ENCODE measurements around the gene ZC3H18.

The ZC3H18 gene

DNA sequence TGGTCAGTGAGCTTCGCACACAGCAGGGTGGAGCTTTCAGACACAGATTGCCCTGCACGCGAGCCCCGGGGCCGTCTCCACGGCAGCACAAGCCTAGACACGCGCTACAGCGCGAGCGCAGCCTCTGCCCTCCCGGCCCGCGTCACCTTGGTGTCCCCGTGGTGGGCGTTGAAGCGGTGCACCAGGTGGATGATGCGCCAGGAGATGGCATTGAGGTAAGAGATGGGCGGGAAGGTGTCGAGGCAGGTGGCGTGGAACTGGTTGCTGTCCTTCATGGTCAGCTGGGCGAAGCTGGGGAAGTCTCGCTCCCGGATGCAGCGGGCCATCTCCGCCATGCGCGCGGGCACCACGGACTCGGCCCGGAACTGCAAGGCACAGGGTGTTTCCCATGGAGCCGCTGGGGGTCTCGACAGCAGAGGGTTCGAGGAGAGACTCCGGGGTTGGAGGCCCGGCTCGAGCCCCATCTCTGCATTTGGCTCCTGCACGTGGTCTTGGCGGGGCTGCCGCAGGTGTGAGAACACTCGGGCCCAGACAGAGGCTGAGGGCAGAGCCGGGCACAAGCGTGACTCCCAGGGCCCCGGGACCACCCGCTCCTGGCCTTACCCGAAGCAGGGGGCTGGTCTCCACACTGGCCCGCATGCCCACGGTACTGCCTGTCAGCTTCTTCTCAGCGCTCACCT is 85.0 kb downstream of the ZC3H18 start:
- Histone ChIP-seq H4K20me1 (ENCODE audit: control insufficient read depth, insufficient read depth, low read depth, low read length) (peaks cover under 1% of the 10 kb centered on the region; the same call in 1 of the 2 replicates), H3K4me3 (ENCODE audit: low read length) (no peak overlapping the region), H3K4me2 (ENCODE audit: low read length) (no peak overlapping the region), H3F3A (ENCODE audit: control insufficient read depth, insufficient read depth) (no peaks in the 10 kb centered on the region), H3K4me1 (ENCODE audit: control insufficient read depth, low read length) (peaks cover 24% of the 10 kb centered on the region), H3K36me3 (ENCODE audit: control insufficient read depth, low read length) (peaks cover 90% of the 10 kb centered on the region), H3K27me3 (ENCODE audit: control insufficient read depth, low read length) (no peaks in the 10 kb centered on the region), H3K9me2 (replicated peaks; ENCODE audit: control insufficient read depth, low read length) (no peaks in the 10 kb centered on the region), H3K79me2 (ENCODE audit: control insufficient read depth, low read length) (peaks cover 53% of the 10 kb centered on the region), H3K27ac (ENCODE audit: low read depth, low read length) (no peak overlapping the region), H3K9me3 (ENCODE audit: control insufficient read depth, insufficient read depth, low read length) (no peaks in the 10 kb centered on the region)
- no peak for TF ChIP-seq EZH2phosphoT487 (IDR thresholded peaks at IDR 0.05; ENCODE audit: borderline replicate concordance, low read length)
- TF ChIP-seq, protein P1, sequence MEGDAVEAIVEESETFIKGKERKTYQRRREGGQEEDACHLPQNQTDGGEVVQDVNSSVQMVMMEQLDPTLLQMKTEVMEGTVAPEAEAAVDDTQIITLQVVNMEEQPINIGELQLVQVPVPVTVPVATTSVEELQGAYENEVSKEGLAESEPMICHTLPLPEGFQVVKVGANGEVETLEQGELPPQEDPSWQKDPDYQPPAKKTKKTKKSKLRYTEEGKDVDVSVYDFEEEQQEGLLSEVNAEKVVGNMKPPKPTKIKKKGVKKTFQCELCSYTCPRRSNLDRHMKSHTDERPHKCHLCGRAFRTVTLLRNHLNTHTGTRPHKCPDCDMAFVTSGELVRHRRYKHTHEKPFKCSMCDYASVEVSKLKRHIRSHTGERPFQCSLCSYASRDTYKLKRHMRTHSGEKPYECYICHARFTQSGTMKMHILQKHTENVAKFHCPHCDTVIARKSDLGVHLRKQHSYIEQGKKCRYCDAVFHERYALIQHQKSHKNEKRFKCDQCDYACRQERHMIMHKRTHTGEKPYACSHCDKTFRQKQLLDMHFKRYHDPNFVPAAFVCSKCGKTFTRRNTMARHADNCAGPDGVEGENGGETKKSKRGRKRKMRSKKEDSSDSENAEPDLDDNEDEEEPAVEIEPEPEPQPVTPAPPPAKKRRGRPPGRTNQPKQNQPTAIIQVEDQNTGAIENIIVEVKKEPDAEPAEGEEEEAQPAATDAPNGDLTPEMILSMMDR (IDR thresholded peaks at IDR 0.05; ENCODE audit: low read depth, low read length, poor library complexity, severe bottlenecking): no peak

DNA sequence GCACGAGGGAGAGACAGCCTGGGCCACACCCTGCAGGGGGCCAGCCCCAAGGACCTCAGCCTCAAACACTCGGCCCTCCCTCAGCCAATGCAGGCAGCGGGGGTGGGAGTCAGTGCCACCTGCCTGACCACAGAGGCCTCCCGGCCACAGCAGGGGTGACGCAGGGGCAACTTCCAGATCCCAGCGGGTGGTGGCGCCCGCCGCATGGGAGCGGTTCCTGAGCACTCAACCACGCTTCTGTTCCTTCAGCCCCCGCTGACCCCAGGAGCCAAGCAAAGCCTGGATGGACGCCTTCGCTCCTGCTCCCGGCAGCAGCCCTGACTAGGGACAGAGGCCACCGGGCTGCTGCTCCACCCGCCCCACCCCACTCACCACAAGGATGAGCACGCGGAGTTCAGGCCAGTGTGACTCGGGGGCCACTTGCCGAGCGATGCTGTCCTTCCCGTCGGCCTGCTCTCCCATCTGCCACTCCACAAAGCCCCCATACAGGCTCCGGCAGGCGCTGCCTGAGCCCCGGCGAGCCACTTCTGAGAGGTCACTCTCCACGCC is 85.6 kb downstream of the ZC3H18 start:
- Histone ChIP-seq H3K27me3 (ENCODE audit: control insufficient read depth, low read length) (no peaks in the 10 kb centered on the region), H3F3A (ENCODE audit: control insufficient read depth, insufficient read depth) (no peaks in the 10 kb centered on the region), H4K20me1 (ENCODE audit: control insufficient read depth, insufficient read depth, low read depth, low read length) (no peaks in the 10 kb centered on the region; the same call in 1 of the 2 replicates), H3K4me3 (ENCODE audit: low read length) (no peak overlapping the region), H3K4me1 (ENCODE audit: control insufficient read depth, low read length) (peaks cover 27% of the 10 kb centered on the region), H3K36me3 (ENCODE audit: control insufficient read depth, low read length) (peaks cover 86% of the 10 kb centered on the region), H3K9me2 (replicated peaks; ENCODE audit: control insufficient read depth, low read length) (no peaks in the 10 kb centered on the region), H3K27ac (ENCODE audit: low read depth, low read length) (no peak overlapping the region), H3K9me3 (ENCODE audit: control insufficient read depth, insufficient read depth, low read length) (no peaks in the 10 kb centered on the region), H3K79me2 (ENCODE audit: control insufficient read depth, low read length) (peaks cover 53% of the 10 kb centered on the region), H3K4me2 (ENCODE audit: low read length) (no peak overlapping the region)
- TF ChIP-seq, protein P1 (IDR thresholded peaks at IDR 0.05; ENCODE audit: low read depth, low read length, poor library complexity, severe bottlenecking): no peak
- TF ChIP-seq EZH2phosphoT487 (IDR thresholded peaks at IDR 0.05; ENCODE audit: borderline replicate concordance, low read length): no peak

DNA sequence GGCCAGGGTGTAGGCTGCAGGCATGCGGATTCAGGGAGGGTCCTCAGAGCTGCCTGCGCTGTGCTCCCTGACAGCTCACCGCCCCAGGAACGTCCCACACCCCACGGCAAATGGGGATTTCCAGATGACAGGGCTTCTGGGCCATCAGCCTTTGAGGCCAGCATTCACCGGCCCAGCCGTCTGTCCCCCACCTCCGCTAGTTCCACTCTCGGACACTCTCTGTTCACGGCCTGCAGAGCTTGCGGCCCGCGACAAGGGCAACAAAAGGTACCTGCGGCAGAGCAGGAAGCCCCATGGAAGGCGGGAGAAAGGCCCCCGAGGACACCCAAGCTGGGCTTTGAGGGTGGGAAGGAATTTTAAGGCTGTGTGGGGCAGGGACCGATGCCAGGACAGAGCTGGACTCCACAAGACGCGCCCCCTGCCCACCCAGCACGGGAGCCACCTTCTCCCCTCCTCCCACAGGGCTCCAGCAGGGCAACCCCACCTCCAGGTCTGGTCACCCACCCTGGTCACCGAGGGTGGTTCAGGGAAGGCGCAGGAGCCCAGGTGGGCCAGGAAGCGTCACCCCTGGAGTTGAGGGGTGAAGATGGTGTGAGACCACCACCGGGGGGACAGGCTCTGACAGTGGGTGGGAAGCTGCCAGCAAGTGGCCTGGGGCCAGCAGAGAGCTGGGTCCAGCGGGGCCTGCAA is 86.2 kb downstream of the ZC3H18 start:
- H3F3A ChIP-seq (ENCODE audit: control insufficient read depth, insufficient read depth): no peaks in the 10 kb centered on the region
- H3K4me1 ChIP-seq (ENCODE audit: control insufficient read depth, low read length): peaks cover 28% of the 10 kb centered on the region
- no peak overlapping the region for H3K4me2 ChIP-seq (ENCODE audit: low read length)
- no peak overlapping the region for H3K4me3 ChIP-seq (ENCODE audit: low read length)
- peaks cover 59% of the 10 kb centered on the region for H3K79me2 ChIP-seq (ENCODE audit: control insufficient read depth, low read length)
- H3K27ac ChIP-seq (ENCODE audit: low read depth, low read length): no peak overlapping the region
- H3K9me3 ChIP-seq (ENCODE audit: control insufficient read depth, insufficient read depth, low read length): no peaks in the 10 kb centered on the region
- no peaks in the 10 kb centered on the region for H3K9me2 ChIP-seq (replicated peaks; ENCODE audit: control insufficient read depth, low read length)
- H4K20me1 ChIP-seq (ENCODE audit: control insufficient read depth, insufficient read depth, low read depth, low read length): peaks cover 5% of the 10 kb centered on the region; the same call in 1 of the 2 replicates
- H3K27me3 ChIP-seq (ENCODE audit: control insufficient read depth, low read length): no peaks in the 10 kb centered on the region
- TF ChIP-seq, protein P1 (IDR thresholded peaks at IDR 0.05; ENCODE audit: low read depth, low read length, poor library complexity, severe bottlenecking): no peak
- TF ChIP-seq EZH2phosphoT487 (IDR thresholded peaks at IDR 0.05; ENCODE audit: borderline replicate concordance, low read length): no peak
- peaks cover 92% of the 10 kb centered on the region for H3K36me3 ChIP-seq (ENCODE audit: control insufficient read depth, low read length)
